SU-DHL-6 (cell line): ENCODE data around the gene AADACL3.
"Not testable (repeated sequence)": the region's sequence is repeated elsewhere in the genome, so short reads cannot be mapped to it uniquely, and the experiment has no call there.

Experiments
- H2AFZ ChIP-seq: fragments of 200-600 bp; sonication (generic); 2 replicates; pipeline ENCODE4 v1.6.1; 2014; ENCODE audit warnings: low read depth, mild to moderate bottlenecking, moderate library complexity, mixed read lengths, antibody characterized with exemption, low read length; ENCODE audit not compliant: severe bottlenecking
- H3F3A ChIP-seq: fragments of 200-600 bp; shearing (Covaris generic); 2 replicates; pipeline ENCODE4 v1.6.0; 2016; ENCODE audit warnings: antibody characterized with exemption, mild to moderate bottlenecking; ENCODE audit not compliant: insufficient read depth
- H3K27ac ChIP-seq: fragments of 200-600 bp; sonication (generic); 2 replicates; pipeline ENCODE4 v1.5.1; 2016; ENCODE audit warnings: low read depth, mild to moderate bottlenecking, low read length, moderate library complexity, mixed read lengths
- H3K27me3 ChIP-seq: fragments of 200-600 bp; sonication (generic), shearing (Covaris generic); 2 replicates; pipeline ENCODE4 v1.6.0; 2014; ENCODE audit warnings: mild to moderate bottlenecking, low read length
- H3K36me3 ChIP-seq: fragments of 200-600 bp; sonication (generic); 2 replicates; pipeline ENCODE4 v1.6.1; 2014; ENCODE audit warnings: mild to moderate bottlenecking, low read length, mixed read lengths
- H3K4me2 ChIP-seq: fragments of 300-600, 200-600 bp; shearing (Covaris generic), sonication (generic); 2 replicates; pipeline ENCODE4 v1.6.0; 2014; ENCODE audit warnings: low read length, low read depth, mild to moderate bottlenecking; ENCODE audit not compliant: poor library complexity, severe bottlenecking
- H3K4me3 ChIP-seq: fragments of 200-600 bp; sonication (generic); 2 replicates; pipeline ENCODE4 v1.5.1; 2014; ENCODE audit warnings: antibody characterized with exemption, low read length, mild to moderate bottlenecking, mixed read lengths; ENCODE audit not compliant: insufficient read depth, poor library complexity, severe bottlenecking
- H3K79me2 ChIP-seq: fragments of 200-600 bp; sonication (generic); 2 replicates; pipeline ENCODE4 v1.6.1; 2014; ENCODE audit warnings: mild to moderate bottlenecking, low read length, moderate library complexity; ENCODE audit not compliant: insufficient read depth
- H3K9ac ChIP-seq: fragments of 200-600 bp; sonication (generic); 2 replicates; pipeline ENCODE4 v1.7.0; 2014; ENCODE audit warnings: mild to moderate bottlenecking, low read length
- H3K9me2 ChIP-seq: fragments of 200-600 bp; sonication (generic); replicated peaks from 2 replicates; pipeline ENCODE4 v1.6.1; 2014; ENCODE audit warnings: low read length; ENCODE audit not compliant: insufficient read depth
- H3K9me3 ChIP-seq: fragments of 200-600 bp; sonication (generic); 2 replicates; pipeline ENCODE4 v1.6.1; 2014; ENCODE audit warnings: low read length, mixed read lengths; ENCODE audit not compliant: insufficient read depth
- H4K20me1 ChIP-seq: fragments of 200-600 bp; sonication (generic); 2 replicates; pipeline ENCODE4 v1.6.1; 2014; ENCODE audit warnings: low read depth, mild to moderate bottlenecking, antibody characterized with exemption, low read length, moderate library complexity, mixed read lengths
- CTCF ChIP-seq: fragments of 200-600 bp; sonication (generic); IDR thresholded peaks from one replicate; pipeline ENCODE4 v1.5.1; 2017; ENCODE audit warnings: antibody characterized with exemption, mild to moderate bottlenecking, low read length, moderate library complexity; ENCODE audit not compliant: insufficient read depth, poor library complexity, severe bottlenecking
- EZH2phosphoT487 ChIP-seq: fragments of 200-600 bp; sonication (generic), shearing (Covaris generic); conservative IDR thresholded peaks from 2 replicates; pipeline ENCODE4 v1.6.1; 2018; ENCODE audit warnings: mild to moderate bottlenecking, antibody characterized with exemption, low read length, moderate library complexity, mixed read lengths

Gene AADACL3

GRCh38 chr1:12674358-12674757 lies 41.6 kb upstream of the AADACL3 start:
- no peaks in the 10 kb centered on the region for H3K36me3 ChIP-seq
- H3K9ac ChIP-seq, result no peak overlapping the region
- H2AFZ ChIP-seq, result no peak overlapping the region
- H3K4me2 ChIP-seq, result no peak overlapping the region
- no peak for TF ChIP-seq EZH2phosphoT487
- no peak for TF ChIP-seq CTCF
- H3F3A ChIP-seq, result no peaks in the 10 kb centered on the region
- no peaks in the 10 kb centered on the region for H3K9me2 ChIP-seq
- H3K27ac ChIP-seq, result no peak overlapping the region
- no peak overlapping the region for H3K4me3 ChIP-seq
- H3K9me3 ChIP-seq, result no peaks in the 10 kb centered on the region
- no peaks in the 10 kb centered on the region for H3K79me2 ChIP-seq
- H3K27me3 ChIP-seq, result no peaks in the 10 kb centered on the region
- H4K20me1 ChIP-seq, result no peaks in the 10 kb centered on the region

GRCh38 chr1:12676122-12676521 lies 39.8 kb upstream of the AADACL3 start:
- H3K79me2 ChIP-seq, H3K4me3 ChIP-seq, H3K27ac ChIP-seq, H2AFZ ChIP-seq, H3K36me3 ChIP-seq, H3K9me2 ChIP-seq, H3K4me2 ChIP-seq, H4K20me1 ChIP-seq, H3F3A ChIP-seq, H3K9me3 ChIP-seq, H3K9ac ChIP-seq, H3K27me3 ChIP-seq: not testable (repeated sequence)

GRCh38 chr1:12677565-12677964 lies 38.3 kb upstream of the AADACL3 start:
- H3K9me3 ChIP-seq, result no peaks in the 10 kb centered on the region

GRCh38 chr1:12678350-12678749 lies 37.6 kb upstream of the AADACL3 start:
- Histone ChIP-seq H3K9ac (no peak overlapping the region), H3K9me3 (no peaks in the 10 kb centered on the region), H3K79me2 (no peaks in the 10 kb centered on the region), H3K27ac (no peak overlapping the region), H3K9me2 (no peaks in the 10 kb centered on the region), H3K4me3 (no peak overlapping the region), H3F3A (no peaks in the 10 kb centered on the region), H4K20me1 (no peaks in the 10 kb centered on the region), H3K36me3 (no peaks in the 10 kb centered on the region), H2AFZ (no peak overlapping the region), H3K4me2 (no peak overlapping the region), H3K27me3 (no peaks in the 10 kb centered on the region)
- TF ChIP-seq CTCF, result no peak

More at GRCh38 chr1:12677565-12677964, 38.3 kb upstream of the AADACL3 start:
- no peaks in the 10 kb centered on the region for H3K36me3 ChIP-seq
- TF ChIP-seq EZH2phosphoT487, result no peak
- no peak for TF ChIP-seq CTCF
- no peaks in the 10 kb centered on the region for H3K9me2 ChIP-seq
- no peak overlapping the region for H3K9ac ChIP-seq
- H3K4me2 ChIP-seq, result no peak overlapping the region
- H3F3A ChIP-seq, result no peaks in the 10 kb centered on the region
- no peak overlapping the region for H3K4me3 ChIP-seq
- no peaks in the 10 kb centered on the region for H3K27me3 ChIP-seq
- no peaks in the 10 kb centered on the region for H3K79me2 ChIP-seq
- no peak overlapping the region for H3K27ac ChIP-seq
- H4K20me1 ChIP-seq, result no peaks in the 10 kb centered on the region
- no peak overlapping the region for H2AFZ ChIP-seq
